Thoracic aorta (tissue), 2 donors: ENCODE data around the gene DDI1. TPM values are rescaled to one million over a fixed set of nuclear protein-coding genes. Genes with fewer than 3 reads are reported as not detected.

Source experiments
- ATAC-seq: fragments of 150-250 bp; one replicate; pipeline ENCODE4 v1.8.0; 2017; ENCODE audit warnings: low read depth; ENCODE audit not compliant: insufficient number of reproducible peaks, low FRiP score
- DNase-seq: peaks from one replicate; pipeline ENCODE4 v3.0.0-alpha.2; 2020; ENCODE audit warnings: low spot score
- H3K27ac ChIP-seq, 2 donors: fragments of 200-600 bp; sonication (generic); 1 replicate in 1 of 2; 2 replicates in 1 of 2; pipeline ENCODE4 v1.5.1; 2016; ENCODE audit warnings: mild to moderate bottlenecking in 2 of 2, moderate library complexity in 2 of 2
- H3K27me3 ChIP-seq: fragments of 200-600 bp; sonication (generic); replicated peaks from 2 replicates; pipeline ENCODE4 v1.6.0; 2016; ENCODE audit warnings: mild to moderate bottlenecking; ENCODE audit not compliant: insufficient read depth
- H3K36me3 ChIP-seq: fragments of 200-600 bp; sonication (generic); one replicate; pipeline ENCODE4 v1.5.1; 2016
- H3K4me1 ChIP-seq, 2 donors: fragments of 200-600 bp; sonication (generic); 1 replicate in 1 of 2; 2 replicates in 1 of 2; pipeline versions ENCODE4 v1.5.1 to v1.6.0; 2016; ENCODE audit warnings: low read depth in 2 of 2, mild to moderate bottlenecking in 1 of 2; ENCODE audit not compliant: control insufficient read depth in 1 of 2
- H3K4me3 ChIP-seq: fragments of 200-600 bp; sonication (generic); 2 replicates; pipeline ENCODE4 v1.5.1; 2016; ENCODE audit warnings: mild to moderate bottlenecking
- H3K9me3 ChIP-seq: fragments of 200-600 bp; sonication (generic); 2 replicates; pipeline ENCODE4 v1.5.1; 2016
- total RNA-seq, 2 donors: library from RNA; depleted of rRNA; stranded (reverse); fragments of >200 nt; gene quantifications; one replicate each; pipeline versions ENCODE4 v1.1.0 to v1.2.3, GENCODE V29; 2016
- TF ChIP-seq, protein P1 (sequence below): fragments of 200-600 bp; sonication (generic); IDR thresholded peaks from one replicate; pipeline ENCODE4 v1.5.1; 2019; ENCODE audit warnings: antibody characterized with exemption

DDI1 gene
- total RNA-seq, 2 donors from 2014 or later, result not detected

DNA sequence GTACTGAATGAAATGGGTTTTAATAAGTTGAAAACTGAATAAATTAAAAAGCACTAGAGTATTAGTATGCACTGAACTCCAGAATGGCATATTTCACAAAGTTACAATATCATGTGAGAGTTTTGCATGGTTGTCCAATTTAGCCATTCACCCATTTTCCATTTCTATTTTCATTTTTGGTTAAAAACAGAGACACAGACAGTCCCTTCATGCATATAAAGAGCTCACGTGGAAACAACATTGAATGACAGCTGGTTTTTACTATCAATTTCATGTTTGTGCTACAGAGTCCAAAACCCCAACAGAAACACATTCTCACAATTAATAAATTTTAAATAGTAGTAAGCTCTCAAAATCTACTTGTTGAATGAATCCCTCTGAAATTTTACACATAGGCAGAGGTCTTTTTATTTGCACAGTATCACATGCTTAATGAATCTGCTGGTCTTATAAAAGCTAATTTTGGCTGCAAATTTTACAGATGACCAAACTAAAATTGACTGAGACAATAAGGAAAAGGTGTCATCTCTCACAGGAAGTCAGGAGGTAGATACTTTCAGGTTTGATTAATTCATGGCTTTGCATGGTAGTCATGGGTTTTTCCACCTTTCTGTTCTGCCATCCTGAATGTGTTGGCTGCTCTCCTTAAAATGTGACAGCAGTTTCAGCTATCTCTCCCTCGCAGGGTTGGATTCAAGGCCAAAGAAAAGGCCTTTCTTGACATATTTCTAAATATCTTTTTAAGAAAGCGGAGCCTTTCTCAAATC lies 20.6 kb upstream of the DDI1 start:
- no peaks in the 10 kb centered on the region for H3K36me3 ChIP-seq
- H3K9me3 ChIP-seq, result no peaks in the 10 kb centered on the region
- H3K4me1 ChIP-seq, result no peaks in the 10 kb centered on the region
- H3K27ac ChIP-seq, result no peak overlapping the region
- no peaks in the 10 kb centered on the region for H3K27me3 ChIP-seq
- ATAC-seq (no peak), DNase-seq (no peak)
- TF ChIP-seq, protein P1, sequence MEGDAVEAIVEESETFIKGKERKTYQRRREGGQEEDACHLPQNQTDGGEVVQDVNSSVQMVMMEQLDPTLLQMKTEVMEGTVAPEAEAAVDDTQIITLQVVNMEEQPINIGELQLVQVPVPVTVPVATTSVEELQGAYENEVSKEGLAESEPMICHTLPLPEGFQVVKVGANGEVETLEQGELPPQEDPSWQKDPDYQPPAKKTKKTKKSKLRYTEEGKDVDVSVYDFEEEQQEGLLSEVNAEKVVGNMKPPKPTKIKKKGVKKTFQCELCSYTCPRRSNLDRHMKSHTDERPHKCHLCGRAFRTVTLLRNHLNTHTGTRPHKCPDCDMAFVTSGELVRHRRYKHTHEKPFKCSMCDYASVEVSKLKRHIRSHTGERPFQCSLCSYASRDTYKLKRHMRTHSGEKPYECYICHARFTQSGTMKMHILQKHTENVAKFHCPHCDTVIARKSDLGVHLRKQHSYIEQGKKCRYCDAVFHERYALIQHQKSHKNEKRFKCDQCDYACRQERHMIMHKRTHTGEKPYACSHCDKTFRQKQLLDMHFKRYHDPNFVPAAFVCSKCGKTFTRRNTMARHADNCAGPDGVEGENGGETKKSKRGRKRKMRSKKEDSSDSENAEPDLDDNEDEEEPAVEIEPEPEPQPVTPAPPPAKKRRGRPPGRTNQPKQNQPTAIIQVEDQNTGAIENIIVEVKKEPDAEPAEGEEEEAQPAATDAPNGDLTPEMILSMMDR, result no peak
- no peak overlapping the region for H3K4me3 ChIP-seq

DNA sequence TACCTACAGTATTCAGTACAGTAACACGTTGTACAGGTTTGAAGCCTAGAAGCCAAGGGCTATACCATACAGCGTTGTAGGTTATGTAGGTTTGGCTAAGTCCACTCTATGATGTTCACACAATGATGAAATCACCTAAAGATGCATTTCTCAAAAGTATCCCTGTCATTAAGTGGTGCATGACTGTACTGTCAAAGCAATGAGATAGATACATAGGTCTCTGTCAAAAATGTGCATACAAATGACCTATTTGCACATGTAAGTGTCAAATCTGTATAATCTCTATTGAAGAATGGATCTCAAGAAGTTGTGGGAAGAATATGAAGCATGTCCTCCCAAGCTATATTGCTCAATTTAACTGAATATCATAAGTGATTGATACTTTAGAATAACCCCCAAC lies 11.9 kb upstream of the DDI1 start:
- Histone ChIP-seq H3K27ac (no peak overlapping the region), H3K4me1 (peaks cover 0 to 5% of the 10 kb centered on the region in 2 donors), H3K36me3 (no peaks in the 10 kb centered on the region), H3K27me3 (no peaks in the 10 kb centered on the region), H3K9me3 (no peaks in the 10 kb centered on the region), H3K4me3 (no peak overlapping the region)
- DNase-seq (no peak), ATAC-seq (no peak)
- TF ChIP-seq, protein P1, result no peak

DNA sequence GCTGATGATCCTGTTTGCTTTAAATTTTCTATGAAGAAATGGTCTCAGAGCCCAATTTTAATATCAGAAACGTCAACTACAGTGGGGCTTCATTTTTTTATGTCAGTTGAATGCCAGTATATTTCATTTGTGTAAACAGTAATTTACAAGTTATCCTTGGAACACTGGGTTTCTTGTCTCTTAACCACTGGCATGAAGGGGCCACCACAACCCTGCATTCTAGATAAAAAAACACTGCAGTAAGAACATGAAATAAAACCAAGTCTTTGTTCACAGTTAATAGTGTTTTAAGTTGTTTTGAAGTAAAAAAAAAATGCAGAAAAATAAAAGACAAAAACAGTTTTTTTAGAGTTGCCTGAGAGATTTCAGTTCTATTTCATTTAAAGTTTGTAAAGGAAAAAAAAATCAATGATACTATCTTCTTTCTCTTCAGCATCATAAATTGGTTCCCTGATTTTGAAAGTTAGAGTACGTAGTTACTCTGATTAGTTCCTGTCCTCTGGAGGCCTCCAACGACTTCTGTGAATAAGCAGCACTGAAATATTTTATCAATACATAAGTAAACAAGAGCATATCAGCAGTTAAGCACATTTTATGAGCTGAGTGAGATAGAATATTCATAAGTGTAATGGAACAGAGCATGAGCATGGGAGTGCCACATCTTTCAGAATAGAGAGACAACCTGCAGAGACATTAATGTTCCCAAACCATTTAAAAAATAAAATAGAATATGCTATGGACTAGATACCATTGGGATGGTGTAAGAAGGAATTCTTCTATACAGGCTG lies 7.8 kb upstream of the DDI1 start:
- Histone ChIP-seq H3K27ac (no peak overlapping the region), H3K4me1 (peaks cover 7 to 13% of the 10 kb centered on the region in 2 donors), H3K9me3 (no peaks in the 10 kb centered on the region), H3K4me3 (no peak overlapping the region), H3K36me3 (no peaks in the 10 kb centered on the region), H3K27me3 (no peaks in the 10 kb centered on the region)
- ATAC-seq (no peak), DNase-seq (no peak)
- TF ChIP-seq, protein P1, result no peak

DNA sequence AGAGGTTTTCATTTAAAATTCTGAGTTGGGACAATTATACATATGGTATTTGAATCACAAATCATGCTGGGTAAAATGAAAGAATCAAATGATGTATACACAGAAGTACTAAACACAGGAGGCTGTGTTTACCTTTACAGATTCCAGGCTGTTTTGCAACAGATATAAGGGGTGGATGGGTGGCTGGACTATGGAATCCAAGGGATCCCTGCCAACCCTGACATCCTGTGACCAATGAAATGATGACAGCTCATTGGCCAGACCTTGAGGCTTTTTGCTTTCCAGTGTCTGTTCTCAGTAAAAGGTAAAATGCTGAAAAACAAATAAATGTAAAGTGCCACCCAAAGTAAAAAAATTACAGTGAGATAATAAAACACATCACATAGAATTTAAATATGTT lies 3.3 kb upstream of the DDI1 start:
- Histone ChIP-seq H3K4me1 (peaks cover 10 to 19% of the 10 kb centered on the region in 2 donors), H3K9me3 (no peaks in the 10 kb centered on the region), H3K27ac (no peak overlapping the region), H3K4me3 (peak overlapping the region; percentile 7), H3K36me3 (no peaks in the 10 kb centered on the region), H3K27me3 (no peaks in the 10 kb centered on the region)
- DNase-seq, result no peak
- no peak for ATAC-seq
- TF ChIP-seq, protein P1, result no peak

DNA sequence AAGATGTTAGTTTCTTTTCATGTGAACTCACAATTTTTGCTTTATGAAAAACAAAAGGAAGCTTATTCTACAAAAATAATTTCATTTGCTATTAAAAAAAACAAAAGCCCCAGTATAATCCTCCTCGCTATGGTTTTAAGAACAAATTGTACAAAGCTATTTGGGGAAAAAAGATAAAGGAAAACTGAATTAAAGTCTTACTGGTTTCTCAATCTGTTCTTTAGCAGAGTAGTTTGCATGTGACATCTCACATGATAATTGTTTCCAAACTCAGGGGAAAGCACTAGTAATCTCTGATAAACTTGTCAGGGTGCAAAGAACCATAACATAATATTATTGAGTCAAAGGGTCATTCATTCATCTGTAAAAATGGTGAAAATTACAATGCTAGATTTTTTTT lies 2.9 kb upstream of the DDI1 start:
- H3K4me3 ChIP-seq, result peak overlapping the region; percentile 7
- no peaks in the 10 kb centered on the region for H3K9me3 ChIP-seq
- TF ChIP-seq, protein P1, result no peak
- H3K27ac ChIP-seq, result no peak overlapping the region
- H3K36me3 ChIP-seq, result no peaks in the 10 kb centered on the region
- H3K27me3 ChIP-seq, result no peaks in the 10 kb centered on the region
- ATAC-seq (no peak), DNase-seq (no peak)
- peaks cover 10 to 15% of the 10 kb centered on the region in 2 donors for H3K4me1 ChIP-seq
